HUDEP-2 (cell line): ENCODE measurements around the gene C9orf50.
"Not testable (repeated sequence)": the region's sequence is repeated elsewhere in the genome, so short reads cannot be mapped to it uniquely, and the experiment has no call there.

Experiments
- DNase-seq, 76 experiments: peaks; one replicate each; lab custom pipeline; 2025; ENCODE audit not compliant: unreplicated experiment in 76 of 76; lab: John Stamatoyannopoulos, UW

Gene C9orf50

DNA sequence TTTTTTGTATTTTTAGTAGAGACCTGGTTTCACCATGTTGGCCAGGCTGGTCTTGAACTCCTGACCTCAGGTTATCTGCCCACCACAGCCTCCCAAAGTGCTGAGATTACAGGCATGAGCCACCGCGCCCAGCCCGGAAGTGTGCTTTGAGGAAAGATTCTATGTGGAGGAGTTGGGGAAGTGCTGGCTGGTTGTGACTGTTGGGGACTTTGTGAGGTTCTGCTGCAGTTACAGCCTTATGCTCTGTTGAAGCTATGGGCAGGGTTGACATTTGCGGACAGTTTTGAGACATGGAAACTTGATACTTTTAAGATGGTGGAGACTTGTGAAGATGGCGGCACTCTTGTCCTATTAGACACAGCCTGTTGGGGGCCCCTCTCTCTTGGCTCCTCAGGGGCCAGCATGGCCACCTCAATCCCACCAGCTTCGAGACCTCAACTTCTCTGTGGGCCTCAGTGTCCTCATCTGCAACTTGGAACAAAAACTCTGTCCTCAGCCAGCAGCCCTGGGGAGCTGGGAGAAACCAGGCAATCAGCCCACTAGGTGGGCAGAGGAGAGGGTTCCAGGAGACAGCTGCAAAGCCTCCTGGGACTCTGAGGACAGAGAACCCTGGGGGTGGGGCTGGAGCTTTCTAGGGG is 24.9 kb downstream of the C9orf50 start:
- peak in 17 of 76 experiments; percentile 6 to 39 (median 17) for DNase-seq

- no peak for DNase-seq
These were observed 25.6 kb downstream of the C9orf50 start for GRCh38 chr9:129595311-129595741.

DNA sequence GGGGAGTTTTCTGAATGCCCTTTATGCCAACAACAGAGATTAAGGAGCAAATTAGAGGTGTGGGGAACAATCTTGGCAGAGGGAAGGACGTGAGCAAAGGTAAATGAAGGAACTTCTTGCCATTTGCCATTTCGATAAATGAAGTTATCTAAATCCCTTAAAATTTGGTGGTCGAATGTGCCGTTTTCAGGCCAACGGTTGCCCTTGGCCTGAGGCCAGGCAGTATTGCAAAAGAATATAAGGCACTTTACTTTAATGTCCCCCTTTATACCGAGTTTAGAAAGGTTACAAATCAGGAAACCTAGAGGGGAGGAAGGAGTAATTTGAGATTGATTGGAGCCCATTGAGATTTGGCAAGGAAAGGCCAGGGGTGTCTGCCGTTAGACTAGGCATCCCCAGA is 26.3 kb downstream of the C9orf50 start:
- no peak for DNase-seq

- DNase-seq, result not testable (repeated sequence)
These were observed 28.1 kb downstream of the C9orf50 start for GRCh38 chr9:129592790-129593189.

DNA sequence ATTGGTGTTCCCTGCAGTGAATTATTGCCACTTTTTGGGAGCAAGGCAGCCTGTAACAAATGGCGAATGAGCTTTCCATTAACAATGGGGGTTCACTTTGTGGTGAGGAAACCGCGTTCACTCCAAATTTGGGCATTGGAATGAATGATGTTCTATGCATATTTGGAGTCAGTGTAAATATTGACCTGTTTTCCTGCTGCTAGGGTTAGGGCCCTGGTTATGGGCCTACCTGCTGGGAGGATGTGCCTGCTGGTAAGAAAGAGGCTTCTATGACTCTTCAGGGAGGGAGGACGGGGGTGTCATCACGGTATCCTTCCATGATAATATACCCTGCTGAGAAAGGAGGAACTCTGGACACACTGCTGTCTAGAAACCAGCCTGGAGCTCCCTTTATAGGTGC is 29.0 kb downstream of the C9orf50 start:
- DNase-seq, result no peak

GRCh38 chr9:129590466-129590865 is 30.4 kb downstream of the C9orf50 start:
- DNase-seq, result no peak

DNA sequence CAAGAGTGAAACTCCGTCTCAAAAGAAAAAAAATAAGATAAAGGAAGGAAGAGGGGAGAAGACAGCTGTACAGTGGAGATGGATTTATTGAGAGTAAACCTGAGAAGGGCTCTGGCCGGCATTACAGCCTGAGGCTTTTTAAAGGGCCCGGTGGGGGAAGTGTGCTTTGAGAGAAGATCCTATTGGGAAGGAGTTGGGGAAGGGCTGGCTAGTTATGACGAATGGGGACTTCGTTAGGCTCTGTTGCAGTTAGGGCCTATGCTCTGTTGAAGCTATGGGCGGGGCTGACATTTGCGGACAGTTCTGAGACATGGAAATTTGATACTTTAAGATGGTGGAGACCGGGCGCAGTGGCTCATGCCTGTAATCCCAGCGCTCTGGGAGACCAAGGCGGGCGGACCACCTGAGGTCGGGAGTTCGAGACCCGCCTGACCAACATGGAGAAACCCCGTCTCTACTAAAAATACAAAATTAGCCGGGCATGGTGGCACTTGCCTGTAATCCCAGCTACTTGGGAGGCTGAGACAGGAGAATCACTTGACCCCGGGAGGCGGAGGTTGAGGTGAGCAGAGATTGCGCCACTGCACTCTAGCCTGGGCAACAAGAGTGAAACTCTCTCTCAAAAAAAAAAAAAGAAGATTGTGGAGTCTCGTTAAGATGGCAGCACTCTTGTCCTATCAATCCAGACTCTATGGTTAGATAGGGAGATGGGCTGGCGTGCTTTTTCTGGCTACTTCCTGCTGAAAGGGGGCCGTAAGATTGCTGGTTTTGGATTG is 33.2 kb downstream of the C9orf50 start:
- no peak for DNase-seq

DNA sequence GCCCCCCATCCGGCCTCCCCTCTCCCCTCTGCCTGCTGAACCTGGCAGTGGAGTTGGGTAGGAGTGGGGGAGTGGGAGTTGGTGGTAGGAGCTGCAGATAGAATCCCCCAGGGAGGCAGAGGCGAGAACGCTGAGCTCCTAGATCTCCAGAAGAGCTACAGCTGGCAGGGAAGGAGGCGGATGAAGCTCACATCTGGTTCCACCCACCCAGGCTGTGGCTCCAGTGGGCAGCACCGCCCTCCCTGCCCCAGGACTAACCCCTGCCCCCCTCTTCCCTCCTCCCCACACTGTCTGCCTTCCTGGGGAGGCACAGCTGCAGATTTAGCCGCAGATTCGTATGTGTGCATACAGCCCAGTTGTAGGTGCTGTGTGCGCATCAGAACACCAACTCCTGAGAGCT is 34.2 kb downstream of the C9orf50 start:
- DNase-seq, result no peak

- DNase-seq, result no peak
These were observed 34.7 kb downstream of the C9orf50 start for GRCh38 chr9:129586245-129586644.

GRCh38 chr9:129585352-129585751 is 35.5 kb downstream of the C9orf50 start:
- DNase-seq, result no peak

DNA sequence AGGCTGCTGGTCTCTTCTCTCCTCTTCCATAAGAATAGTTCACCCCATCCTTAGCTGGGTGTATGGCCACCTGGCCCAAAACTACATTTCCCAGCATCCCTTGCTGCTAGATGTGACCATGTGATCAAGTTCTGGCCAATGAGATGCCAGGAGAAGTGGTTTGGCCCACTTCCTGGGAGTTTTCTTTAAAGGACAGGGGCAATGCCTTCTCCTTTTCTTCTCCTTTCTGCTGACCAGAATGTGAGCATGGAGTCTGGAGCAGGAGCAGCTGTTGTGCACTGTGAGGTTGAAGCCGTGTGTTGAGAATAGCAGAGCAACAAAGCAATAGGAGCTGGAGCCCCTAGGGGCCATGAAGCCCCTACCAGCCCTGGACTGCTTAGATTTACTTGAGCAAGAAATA is 36.8 kb downstream of the C9orf50 start:
- DNase-seq, result peak in 53 of 76 experiments; percentile 6 to 66 (median 34)

GRCh38 chr9:129583308-129584038 is 37.4 kb downstream of the C9orf50 start:
- no peak for DNase-seq

DNA sequence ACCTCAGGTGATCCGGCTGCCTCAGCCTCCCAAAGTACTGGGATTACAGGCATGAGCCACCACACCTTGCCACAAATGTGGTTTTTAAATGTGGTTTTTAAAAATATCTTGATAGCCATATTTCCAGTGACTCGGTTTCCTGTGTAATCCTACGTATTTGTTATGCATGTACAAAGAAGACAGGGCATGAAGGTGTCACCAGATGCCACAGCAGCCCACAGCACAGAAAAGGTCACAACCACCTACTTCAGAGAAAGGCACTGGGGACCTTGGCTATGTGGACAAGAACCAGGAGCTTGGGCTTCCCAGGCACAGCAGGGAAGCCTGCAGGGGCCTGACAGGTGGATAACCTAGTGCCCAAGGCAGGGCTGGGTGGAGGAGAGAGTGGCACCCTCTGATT is 38.0 kb downstream of the C9orf50 start:
- DNase-seq, result no peak

- no peak for DNase-seq
These were observed 39.3 kb downstream of the C9orf50 start for GRCh38 chr9:129581505-129582189.

DNA sequence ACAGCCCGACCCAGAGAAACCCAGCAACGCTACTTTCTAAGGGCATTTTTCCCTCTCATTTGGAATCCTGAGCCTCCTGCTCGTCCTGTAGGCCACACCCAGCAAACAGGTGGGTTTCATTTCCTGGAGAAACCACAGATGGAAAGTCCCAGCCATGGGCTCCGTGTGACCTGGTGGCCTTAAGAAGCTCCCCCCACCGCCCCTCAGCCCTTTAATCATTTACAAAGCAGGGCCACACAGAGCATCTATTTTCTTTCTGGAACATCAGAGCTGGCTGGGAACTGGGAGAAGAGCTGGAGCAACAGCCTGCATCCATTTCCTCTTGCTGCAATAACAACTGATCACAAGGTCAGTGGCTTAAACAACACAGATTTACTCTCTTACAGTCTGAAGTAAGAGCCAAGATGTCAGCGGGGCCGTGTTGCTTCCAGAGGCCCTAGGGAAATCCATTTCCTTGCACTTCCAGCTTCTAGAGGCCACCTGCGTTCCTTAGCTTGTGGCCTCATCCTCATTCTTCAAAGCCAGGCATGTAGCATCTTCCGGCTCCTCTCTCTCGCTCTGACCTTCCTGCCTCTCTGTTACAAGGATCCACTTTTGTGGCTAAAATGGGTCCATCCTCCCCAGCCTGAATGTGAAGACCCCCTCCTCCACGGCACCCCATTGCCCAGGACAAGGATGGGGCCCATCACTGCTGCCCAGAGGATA is 40.5 kb downstream of the C9orf50 start:
- no peak for DNase-seq

DNA sequence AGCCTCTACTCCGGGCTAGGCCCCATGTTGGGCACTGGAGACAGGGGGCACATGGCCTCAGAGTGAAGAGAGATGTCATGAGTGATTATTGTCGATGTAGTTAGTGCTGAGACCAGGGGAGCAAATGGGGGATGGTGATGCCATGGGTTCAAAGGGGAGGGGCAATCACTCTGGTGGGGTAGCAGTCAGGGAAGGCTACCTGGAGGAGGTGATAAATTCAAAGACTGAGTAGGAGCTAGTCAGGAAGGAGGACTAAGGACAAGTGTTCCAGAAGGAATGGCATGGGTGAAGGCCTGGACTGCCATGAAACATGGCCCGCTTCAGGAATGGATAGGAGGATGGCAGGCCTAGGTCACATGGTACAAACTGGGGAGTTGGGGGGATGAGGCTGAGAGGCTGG is 41.6 kb downstream of the C9orf50 start:
- DNase-seq, result no peak

DNA sequence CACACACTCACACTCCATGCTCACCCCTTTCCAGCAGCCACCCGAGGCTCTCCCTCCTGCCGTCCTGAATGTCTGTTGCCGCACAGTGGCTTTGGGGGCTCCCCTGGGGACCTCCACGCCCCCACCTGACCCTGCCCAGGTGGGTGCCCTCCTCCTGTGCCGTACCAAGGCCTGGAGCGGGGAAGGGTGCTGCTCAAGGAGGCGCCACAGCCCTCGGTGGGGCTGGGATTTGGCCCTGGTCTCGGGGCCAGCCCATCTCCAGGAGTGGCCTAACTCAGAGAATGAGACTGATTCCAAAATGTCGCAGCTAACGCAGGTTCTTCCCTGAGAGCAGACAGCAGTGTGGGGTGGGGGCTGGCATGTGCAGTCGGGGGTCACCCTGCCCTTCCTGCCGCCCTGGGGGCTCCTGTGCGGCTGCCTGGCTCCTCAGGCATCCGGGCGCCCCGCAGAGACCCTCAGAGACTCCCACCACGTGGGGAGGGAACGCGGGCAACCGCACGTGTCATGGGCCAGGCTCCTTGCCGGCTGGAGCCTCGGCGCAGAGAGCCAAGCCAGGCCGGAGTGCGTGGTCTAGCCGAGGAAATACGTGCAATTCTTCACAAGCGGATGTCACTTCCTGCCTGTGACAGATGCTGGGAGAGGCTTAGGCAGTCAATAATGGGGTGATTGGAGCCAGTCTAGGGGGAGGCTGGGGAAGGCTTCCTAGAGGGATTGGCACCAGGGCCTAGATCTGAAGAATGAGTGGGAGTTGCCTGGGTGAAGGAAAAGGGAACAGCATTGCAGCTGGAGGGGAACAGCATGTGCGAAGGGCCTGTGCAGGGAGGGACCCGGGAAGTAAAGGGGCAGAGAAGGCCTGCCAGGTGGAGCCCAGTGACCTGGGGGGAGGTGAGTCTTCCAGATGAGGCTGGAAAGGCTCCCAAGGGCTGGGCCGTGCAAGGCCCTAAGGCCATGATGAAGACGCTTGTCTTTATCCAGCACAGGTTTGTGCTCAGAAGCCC is 44.1 kb downstream of the C9orf50 start:
- DNase-seq, result no peak

DNA sequence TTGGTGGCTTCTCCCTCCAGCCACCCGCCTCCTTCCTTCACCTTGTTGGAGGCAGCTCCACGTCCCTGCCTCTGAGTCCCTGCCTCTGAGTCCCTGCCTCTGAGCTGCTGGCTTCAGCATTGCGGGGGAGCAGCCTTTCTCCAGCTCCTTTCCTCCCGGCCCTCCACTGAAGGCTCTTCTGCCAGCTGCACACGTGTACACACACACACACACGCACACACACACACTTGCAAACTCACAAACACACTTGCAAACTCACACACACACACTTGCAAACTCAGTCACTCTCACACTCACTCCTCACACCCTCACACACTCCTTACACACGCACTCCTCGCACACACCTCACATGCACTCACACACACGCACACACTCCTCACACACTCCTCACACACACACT is 45.1 kb downstream of the C9orf50 start:
- DNase-seq, result no peak

- no peak for DNase-seq
These were observed 45.9 kb downstream of the C9orf50 start for GRCh38 chr9:129574911-129575585.
